Stimulated activated CD4-positive, alpha-beta T cell treated with anti-CD3 and anti-CD28 coated beads, Interleukin-15, amount 100 ng/mL, for 1 hour (primary cell): ENCODE data around the gene HSF5.
"Not testable (repeated sequence)": the region's sequence is repeated elsewhere in the genome, so short reads cannot be mapped to it uniquely, and the experiment has no call there.

Experiments used
- DNase-seq, 2 donors: peaks; one replicate each; pipeline ENCODE4 v3.0.0-alpha.2; 2020; ENCODE audit warnings: low read depth in 1 of 2, low spot score in 1 of 2

HSF5 gene

DNA sequence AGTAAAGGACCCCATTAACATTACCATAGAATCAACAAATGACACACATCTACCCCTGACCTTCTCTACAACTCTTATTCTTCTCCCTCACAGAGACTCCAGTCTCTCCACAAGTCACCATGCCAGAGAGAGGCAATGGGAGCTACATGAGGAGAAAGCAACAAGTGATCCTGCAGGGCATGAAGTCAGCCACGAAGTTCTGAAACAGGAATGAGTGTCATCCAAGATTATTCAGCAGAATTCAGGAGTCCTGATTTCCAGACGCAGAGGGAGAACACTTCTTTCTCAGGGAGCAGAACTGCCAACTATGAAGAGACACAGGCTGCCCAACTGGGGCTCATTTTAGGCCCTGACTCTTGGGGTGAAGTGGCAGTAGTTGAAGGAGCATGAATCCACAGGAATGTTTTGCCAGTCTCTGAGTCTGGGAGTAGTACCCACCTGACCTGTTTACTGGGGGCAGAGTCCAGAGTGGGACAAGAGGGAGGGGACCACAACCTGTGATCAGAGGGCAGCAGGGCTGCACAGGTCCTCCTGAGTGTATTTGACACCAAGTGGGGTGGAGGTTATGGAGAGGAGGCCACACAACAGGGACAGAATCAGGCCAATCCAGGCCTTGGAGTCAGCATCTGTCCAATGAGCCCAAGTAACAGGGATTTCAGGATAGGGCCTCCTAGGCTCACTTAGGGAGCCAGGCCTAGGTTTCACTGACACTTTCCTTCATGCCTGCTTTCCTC, 28.6 kb upstream of the HSF5 start:
- DNase-seq = no peak

DNA sequence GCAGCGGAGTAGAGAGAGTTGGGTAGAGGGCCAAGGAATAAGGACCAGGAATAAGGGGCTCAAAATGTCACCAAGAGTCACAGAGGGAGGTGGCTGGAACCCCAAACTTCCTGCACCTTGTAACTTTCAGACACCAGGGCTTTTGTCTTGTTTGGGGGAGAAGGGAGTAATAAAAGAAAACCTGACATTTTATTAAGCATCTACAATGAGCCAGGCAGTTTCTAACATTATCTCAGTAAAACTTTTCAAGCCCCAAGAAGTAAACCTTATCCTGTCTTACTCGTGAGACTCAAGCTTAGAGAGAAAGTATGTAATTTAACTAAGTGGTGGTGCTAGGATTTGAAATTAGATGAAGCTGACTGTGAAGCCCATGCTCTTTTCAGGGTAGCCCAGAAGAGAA, 27.1 kb upstream of the HSF5 start:
- DNase-seq = no peak

DNA sequence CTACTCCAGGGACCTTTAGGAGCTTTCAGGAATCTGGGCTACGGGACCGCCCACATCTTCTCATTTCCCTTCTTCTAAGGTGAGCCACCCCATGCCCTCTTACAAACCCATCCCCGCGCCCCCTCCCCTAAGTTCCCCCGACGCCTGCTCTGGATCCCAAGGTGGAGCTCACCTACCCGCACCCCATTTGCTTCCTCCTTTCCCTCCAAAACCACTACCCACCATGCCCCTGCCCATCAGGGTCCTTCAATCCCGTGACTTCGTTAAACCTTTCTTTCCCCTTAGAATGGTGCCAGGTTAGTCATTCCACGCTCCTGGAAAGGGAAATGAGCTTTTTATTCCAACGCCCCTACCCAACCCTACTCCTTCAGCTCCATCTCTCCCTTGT, 26.6 kb upstream of the HSF5 start:
- DNase-seq = no peak

DNA sequence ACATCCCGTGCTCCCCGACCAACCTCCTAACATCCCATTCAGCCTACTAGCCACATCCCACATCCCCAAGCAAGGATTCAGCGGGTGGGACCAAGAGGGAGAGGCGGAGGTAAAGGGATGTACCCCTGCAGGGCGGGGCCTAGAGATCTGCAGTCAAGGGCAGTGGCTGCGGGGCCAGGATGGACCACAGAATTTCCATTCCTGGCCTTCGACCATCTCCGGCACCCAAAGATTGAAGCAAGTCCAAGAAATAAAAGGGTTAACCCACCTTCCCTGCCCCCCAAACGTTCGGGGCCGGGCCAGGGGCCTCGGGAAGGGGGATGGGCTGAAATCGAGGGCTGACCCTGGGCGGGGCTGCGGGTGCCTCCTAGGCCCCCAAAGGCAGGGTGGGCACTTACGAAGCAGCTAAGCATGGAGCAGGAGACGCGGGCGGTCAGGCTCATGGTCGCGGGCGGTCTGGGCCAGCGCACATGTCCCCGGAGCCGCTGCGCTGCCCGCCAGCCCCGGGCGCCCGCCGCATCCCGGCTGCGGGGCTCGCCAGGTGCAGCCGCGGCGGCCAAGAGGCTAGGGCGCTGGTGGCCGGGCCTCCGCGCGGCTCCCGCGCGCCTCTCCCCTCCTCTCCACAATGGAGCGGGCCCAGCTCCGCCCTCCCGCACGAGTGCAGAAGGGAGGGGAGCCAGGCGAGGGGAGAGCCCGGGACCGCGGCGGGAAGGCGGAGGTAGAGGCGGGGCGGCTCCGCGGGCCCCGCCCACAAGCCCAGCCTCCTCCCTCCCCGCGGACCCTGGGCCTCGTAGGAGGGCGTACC, 26.0 kb upstream of the HSF5 start, which contains the start of gene MTMR4:
Gene MTMR4 (minus strand): TSS at position 674 of the 805 bp plus-strand sequence. CDS start 231 bp downstream, at position 443.
- DNase-seq = peak; percentile 55 to 69

DNA sequence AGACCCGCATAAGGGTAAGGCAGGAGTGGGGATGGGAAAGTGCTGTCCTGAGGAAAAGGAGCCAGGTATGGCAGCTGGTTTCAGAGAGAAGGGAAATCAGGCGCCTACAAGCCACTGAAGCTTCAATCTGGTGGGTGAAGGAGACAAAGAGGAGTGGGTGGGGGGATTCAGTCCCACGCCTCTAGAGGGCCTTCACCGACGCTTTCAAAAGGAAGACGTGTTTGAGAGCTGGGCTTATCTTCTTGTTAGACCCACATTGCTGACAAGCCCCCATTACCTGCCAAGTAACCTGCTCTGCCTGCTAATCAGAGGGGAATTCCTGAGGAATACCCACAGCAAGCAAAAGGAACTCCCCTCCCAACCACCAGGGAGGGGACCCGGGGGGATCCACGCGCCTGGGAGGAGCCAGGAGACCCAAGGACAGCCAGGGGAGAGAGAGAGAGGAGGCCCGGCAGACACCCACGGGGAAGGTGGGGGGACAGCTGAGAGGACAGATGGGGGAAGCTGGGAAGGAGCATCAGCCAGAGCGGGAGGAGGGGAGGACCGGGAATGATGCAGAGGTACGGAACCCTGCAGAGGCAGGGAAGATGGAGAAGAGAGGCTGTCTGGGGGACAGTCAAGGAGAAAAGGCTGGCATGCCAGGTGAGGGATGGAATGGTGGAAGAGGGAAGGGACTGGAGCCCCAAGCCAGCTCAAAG, 25.2 kb upstream of the HSF5 start:
- DNase-seq = peak in 1 of 2 donors; percentile 32

DNA sequence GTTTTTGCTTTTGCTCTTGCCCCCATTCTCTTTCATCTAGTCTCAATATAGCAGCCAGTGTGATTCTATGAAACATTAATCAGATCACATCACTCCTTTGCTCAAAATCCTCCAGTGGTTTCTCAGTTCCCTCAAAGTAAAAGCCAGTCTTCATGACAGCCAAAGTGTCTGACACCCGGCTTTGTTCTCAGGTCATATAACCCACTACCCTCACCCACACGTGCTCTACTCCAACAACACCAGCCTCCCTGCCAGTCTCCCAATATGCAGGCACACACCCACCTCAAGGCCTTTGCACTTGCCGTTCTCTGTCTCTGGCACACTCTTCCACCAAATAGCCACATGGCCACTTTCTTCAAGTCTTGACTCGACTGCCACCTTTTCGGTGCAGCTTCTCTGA, 21.9 kb upstream of the HSF5 start:
- no peak for DNase-seq

DNA sequence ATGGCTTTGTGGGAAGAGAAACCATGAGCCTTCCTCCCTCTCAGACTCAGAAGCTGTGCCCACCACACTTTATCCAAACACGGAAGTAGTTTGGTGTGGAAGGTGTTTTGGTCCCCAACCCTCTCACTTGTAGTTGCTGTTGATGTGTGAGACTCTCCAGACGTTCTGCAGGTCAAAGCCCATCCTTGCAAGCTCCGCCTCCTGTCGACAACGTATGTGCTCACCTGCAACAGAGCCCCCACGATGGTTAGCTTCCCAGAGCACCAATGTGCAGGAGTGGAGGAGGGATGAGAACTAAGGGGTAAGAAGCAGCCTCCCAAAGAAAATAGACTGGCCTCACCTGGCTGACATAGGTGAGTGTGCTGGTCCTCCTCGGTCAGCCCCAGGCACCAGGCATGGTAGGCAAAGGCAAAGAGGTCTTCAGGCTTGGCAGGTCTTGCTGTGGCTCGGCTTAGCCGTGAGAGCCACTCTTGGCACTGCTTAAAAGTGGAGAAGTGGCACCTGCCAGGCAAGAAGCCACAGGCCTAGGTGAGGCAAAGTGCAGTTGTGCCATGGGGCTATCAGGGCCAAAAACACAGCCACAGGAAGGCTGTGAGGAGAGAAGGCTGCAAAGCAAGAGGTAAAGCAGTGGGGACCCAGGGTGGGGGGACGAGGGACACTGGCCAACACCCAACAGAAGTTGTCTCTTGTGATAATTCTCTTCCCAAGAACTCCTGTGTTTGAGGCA, 20.3 kb upstream of the HSF5 start:
- no peak for DNase-seq

DNA sequence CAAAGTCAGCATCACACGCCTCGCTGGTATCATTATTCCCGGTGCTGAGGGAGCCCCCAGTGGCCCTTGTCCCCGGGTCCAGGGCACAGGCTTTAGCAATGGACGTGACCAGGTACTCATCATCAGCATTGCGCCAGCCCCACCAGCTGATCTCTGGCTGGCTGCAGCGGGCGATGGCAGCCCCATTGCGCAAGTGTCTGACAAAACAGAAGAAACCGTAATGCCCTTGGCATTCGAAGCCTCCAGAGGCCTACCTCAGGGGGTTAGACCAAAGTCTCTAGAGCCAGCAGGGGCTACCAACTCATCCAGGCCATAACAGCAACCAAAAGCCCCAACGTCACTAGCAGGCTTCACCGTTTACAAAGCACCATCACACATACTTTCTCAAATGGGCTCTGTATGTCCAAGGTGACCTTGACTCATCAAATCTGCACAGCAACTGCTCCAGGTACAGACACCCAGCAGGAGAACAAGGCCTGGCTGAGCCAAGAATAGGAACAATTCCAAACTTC, 19.0 kb upstream of the HSF5 start:
- DNase-seq = no peak

DNA sequence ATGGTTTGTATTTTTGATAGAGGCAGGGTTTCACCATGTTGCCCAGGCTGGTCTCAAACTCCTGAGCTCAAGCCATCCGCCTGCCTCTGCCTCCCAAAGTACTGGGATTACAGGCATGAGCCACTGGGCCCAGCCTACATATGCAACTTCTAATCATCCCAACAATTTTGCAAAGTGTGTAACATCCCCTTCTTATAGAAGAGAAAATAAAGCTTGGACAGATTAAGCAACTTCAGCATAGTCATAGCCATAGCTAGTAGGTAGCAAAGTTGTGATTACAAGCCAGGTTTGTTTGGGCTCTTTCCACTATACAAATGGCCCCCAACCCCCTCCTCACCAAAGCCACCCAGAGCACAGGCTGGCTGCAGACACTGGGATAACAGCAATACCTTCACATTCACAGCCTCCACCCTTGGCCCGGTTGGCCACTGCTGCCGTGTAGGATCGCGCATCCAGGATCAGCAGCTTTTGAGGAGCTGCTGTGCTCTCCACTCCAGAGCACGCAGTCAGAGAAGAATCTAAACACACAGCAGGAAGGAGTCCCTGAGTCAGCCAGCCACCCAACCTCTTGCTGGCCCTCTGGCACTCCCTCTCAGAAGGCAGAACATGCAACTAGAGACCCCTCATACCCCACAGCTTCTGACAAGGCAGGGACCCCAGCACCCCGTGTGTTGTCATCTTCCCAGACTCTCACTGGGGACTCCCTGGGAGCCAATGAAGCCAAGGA, 18.3 kb upstream of the HSF5 start:
- no peak for DNase-seq

DNA sequence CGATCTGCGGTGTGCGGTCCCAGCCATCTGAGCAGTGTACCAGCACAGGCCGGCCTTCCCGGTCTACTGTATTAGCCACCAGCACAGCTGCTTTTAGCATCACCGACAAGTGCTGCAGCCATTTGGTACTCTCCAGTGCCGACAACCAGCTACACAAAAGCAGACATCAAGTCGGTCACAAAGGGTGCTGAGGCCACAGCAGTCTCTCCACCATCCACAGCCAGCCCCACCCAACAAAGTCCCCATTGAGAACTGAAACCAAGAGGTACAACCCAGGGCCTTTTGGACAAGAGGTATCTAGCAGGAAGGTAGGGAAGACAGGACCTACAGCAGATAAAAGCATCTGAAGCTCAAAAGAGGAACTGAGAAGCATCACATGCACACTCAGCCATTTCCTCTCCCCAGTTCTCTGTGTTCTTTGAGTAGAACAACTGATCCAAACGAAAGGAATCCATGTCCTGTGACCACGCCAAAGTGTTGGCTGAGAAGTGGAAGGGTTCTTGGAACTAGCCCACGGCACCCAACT, 16.7 kb upstream of the HSF5 start:
- no peak for DNase-seq

DNA sequence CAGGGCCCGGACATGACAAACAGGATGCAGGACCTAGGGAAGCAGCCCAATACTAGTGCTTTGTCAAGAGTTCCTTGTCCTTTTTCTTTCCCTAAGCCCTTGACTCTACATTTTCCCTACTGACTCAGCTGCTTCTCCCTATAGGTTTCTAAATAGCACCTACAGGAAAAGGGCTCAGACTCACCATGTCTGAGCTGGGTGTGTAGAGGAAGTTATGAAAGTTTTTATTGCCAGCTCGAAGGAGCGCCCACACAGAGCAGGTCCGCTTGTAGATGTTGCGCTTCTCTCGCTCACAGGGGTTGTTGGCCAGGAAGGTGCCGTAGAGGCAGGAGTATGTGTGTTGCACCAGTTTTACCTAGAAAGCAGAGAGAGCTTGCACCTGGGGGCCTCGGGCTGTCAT, 15.7 kb upstream of the HSF5 start:
- DNase-seq = no peak

DNA sequence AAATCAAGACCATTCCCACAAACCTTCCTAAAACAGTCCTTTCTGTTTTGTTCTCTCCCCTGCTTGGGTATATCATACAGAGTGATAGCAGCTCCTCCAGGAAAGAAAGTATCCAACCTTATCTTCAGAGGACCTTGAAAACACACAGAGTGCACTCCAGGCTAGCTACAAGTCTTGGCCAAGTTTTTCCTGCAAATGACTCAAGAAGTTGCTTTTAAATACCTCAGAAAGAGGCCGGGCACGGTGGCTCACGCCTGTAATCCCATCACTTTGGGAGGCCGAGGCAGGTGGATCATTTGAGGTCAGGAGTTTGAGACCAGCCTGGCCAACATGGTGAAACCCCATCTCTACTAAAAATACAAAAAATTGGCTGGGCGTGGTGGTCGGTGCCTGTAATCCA, 14.9 kb upstream of the HSF5 start:
- DNase-seq = not testable (repeated sequence)

DNA sequence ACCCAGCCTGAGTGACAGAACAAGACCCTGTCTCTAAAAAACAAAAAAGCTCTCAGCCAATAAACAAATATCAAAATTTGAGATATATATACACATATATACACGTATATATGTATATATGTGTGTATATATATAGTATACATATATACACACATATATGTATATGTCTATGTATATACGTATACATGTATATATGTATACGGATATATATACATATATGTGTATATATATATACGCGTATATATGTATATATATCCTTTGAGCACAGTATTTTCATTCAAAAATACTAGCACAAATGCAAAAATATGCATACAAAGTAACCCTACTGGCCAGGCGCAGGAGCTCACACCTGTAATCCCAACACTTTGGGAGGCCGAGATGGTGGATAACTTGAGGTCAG, 13.2 kb upstream of the HSF5 start:
- DNase-seq = no peak

DNA sequence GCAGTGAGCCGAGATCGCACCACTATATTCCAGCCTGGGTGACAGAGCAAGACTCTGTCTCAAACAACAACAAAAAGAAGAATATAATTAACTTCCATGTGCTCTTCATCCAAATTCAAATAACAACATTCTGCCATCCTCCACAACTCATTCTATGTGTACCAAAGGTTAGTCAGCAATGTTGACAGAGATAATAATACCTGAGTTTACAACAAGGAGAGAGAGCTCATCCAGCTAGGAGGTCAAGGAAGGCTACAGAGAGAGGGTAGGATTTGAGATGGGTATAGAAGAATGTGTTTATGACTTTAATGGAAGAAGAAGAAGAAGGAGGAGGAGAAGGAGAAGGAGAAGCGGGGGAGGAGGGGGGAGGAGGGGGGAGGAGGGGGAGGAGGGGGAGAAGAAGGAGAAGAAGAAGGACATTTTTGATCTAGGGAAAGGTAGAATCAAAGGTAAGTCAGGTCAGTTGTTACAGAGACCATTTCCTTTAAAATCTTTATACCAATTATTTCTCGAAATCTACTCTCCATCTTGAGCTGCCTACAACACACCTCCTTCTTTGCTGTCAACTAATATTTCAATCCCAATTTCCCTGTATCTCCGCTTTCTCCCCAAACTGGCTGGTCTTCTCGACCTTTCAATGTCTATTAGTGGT, 10.1 kb upstream of the HSF5 start:
- no peak for DNase-seq

DNA sequence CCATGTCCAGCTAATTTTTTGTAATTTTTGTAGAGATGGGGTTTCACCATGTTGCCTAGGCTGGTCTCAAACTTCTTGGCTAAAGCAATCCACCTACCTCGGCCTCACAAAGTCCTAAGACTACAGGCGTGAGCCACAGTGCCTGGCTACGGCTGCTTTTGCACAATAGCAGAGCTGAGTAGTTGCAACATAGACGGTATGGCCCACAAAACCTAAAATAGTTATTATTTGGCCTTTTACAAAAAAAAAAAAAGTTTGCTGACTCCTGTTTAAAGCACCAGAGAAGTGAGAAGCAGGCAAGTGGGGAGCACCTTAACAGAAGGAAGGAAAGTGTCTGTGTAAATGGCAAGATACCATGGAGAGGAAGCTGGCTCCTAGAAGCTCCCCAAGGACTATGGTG, 5.3 kb upstream of the HSF5 start:
- no peak for DNase-seq

DNA sequence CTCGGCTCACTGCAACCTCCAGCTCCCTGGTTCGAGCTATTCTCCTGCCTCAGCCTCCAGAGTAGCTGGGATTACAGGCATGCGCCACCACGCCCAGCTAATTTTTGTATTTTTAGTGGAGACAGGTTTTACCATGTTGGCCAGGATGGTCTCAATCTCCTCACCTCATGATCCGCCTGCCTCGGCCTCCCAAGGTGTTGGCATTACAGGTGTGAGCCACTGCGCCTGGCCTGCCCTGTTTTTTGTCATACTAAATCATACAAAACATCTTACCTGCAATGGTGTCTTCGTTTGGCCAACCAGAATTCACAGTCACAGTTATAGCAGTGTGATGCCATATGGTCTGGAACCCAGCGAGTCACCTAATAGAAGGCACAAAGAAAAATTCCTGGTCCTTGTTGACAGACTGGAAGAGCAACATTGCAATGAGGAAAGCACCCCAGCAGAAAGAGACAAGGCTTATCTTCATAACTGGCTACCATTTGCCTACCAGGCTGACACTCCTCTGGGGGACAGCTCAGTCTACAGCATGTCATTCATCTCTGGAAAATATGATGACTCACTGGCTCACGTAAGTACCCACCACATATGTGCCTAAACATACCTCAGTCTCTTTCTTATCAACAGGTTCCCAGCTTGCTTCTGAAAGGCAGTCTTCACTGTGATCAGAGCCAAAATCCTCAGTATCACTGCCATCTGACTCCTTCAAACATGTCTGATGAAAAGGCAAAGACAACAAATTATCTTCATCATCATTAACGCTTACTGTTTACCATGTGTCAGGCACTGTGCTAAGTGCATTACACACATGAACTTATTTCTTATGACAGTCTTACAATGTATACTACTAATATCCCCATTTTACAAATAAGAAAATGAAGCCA, 4.3 kb upstream of the HSF5 start:
- DNase-seq = no peak

DNA sequence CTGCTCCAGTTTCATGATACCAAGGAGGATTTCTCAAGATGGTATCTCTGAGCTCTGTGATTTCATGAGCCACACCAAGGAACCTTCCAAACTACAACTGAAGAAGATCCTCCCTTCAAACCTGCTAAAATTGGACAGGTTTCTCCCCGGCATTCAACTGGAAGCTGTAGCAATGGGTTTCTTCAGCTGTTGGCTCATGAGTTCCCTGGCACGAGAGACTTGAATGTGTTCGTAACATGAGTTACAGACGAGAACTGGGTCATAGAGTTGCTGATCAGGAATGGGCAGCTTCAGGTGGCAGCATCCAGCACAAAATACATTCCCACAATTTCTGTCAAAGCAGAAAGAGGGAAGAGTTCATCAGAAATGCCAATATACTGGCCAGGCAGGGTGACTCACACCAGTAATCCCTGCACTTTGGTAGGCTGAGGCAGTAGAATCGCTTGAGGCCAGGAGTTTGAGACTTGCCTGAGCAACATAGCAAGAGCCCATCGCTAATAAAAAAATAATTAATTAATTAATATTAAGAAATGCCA, 3.4 kb upstream of the HSF5 start:
- DNase-seq = no peak

DNA sequence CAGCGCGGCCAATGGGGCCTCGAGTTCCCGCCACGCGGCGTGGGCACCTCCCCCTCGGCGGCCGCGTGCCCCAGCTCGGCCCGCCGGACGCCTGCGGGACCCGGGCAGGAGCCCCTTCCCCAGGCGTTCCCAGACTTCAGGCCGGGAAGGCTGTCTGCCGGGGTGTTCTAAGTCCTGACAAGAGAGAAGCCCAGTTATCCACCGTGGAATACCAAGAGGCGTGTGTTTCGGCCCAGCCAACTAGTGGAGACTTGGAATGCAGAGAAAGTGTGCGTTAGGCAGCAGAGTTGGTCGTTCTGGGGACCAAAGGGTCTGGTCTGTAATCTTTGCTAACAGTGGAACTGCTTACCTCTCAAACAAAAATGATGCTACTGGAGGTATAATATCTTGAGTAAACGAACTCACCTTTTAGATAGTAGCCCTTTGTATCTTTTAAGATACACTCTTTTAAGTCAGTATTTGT, 251 bp upstream of the HSF5 start:
- DNase-seq = no peak
